GM19351 (cell line): ENCODE results near the gene ODAD4.

ENCODE experiments used
- ATAC-seq: cut with Tn5 transposase; IDR thresholded peaks from one replicate; pipeline ENCODE4 v1.9.1; 2021; ENCODE audit warnings: mild to moderate bottlenecking, moderate library complexity; ENCODE audit not compliant: unreplicated experiment

The ODAD4 gene

GRCh38 chr17:41941168-41941567 is 10.8 kb downstream of the ODAD4 start:
- ATAC-seq, result no peak

GRCh38 chr17:41942626-41943373 is 12.4 kb downstream of the ODAD4 start:
- ATAC-seq, result no peak

- no peak for ATAC-seq
Observed at GRCh38 chr17:41943492-41943891, 13.1 kb downstream of the ODAD4 start.

- ATAC-seq, result no peak
Observed at GRCh38 chr17:41944943-41945342, 14.5 kb downstream of the ODAD4 start.

- ATAC-seq, result no peak
Observed at GRCh38 chr17:41948762-41949460, 18.5 kb downstream of the ODAD4 start.

- no peak for ATAC-seq
Observed at GRCh38 chr17:41956522-41956921, 26.1 kb downstream of the ODAD4 start.

- no peak for ATAC-seq
Observed at GRCh38 chr17:41957031-41957868, 26.8 kb downstream of the ODAD4 start.

- ATAC-seq, result no peak
Observed at GRCh38 chr17:41957869-41958439, 27.5 kb downstream of the ODAD4 start.

- no peak for ATAC-seq
Observed at GRCh38 chr17:41959030-41959335, 28.6 kb downstream of the ODAD4 start.

GRCh38 chr17:41959336-41960095 is 29.1 kb downstream of the ODAD4 start:
- ATAC-seq, result no peak

GRCh38 chr17:41962111-41962510 is 31.7 kb downstream of the ODAD4 start:
- ATAC-seq, result no peak

- no peak for ATAC-seq
Observed at GRCh38 chr17:41962768-41963434, 32.5 kb downstream of the ODAD4 start.

- ATAC-seq, result peak; percentile 47
Observed at GRCh38 chr17:41965694-41966462, 35.5 kb downstream of the ODAD4 start.

- ATAC-seq, result peak; percentile 72
Observed at GRCh38 chr17:41966463-41967140, 36.2 kb downstream of the ODAD4 start, which contains the start of gene CNP. Gene CNP (plus strand): TSS chr17:41966795. CDS start chr17:41966885, 90 bp downstream.

GRCh38 chr17:41967141-41967920 is 36.9 kb downstream of the ODAD4 start:
- peak; percentile 6 for ATAC-seq

GRCh38 chr17:41967921-41968578 is 37.6 kb downstream of the ODAD4 start:
- no peak for ATAC-seq

- no peak for ATAC-seq
Observed at GRCh38 chr17:41968676-41969075, 38.3 kb downstream of the ODAD4 start.
